ENCODE results near the gene ZFP57.

Gene ZFP57

GRCh38 chr6:29710281-29710941, 29.5 kb upstream of the ZFP57 start:
- ATAC-seq (replicated peaks) (no peak), DNase-seq (no peak)
- H3K27me3 Mint-ChIP-seq = no peaks in the 10 kb centered on the region
- peaks cover 20 to 24% of the 10 kb centered on the region in 2 donors for H3K4me1 Mint-ChIP-seq
- peak overlapping the region; percentile 59 for H3K27ac Mint-ChIP-seq
- H3K4me3 Mint-ChIP-seq = peak overlapping the region in 1 of 2 donors; percentile 41
- H3K36me3 Mint-ChIP-seq = peaks cover 0 to 2% of the 10 kb centered on the region in 2 donors
- peaks cover 0 to 1% of the 10 kb centered on the region in 2 donors for H3K9me3 Mint-ChIP-seq

- H3K27ac Mint-ChIP-seq = peak overlapping the region; percentile 61
- H3K36me3 Mint-ChIP-seq = no peaks in the 10 kb centered on the region
- H3K27me3 Mint-ChIP-seq = peaks cover 0 to 7% of the 10 kb centered on the region in 2 donors
- peak; percentile 28 for DNase-seq
- H3K9me3 Mint-ChIP-seq = no peaks in the 10 kb centered on the region
- ATAC-seq (replicated peaks) = peak; percentile 75 to 78
- peak overlapping the region; percentile 64 to 75 for H3K4me3 Mint-ChIP-seq
- H3K4me1 Mint-ChIP-seq = peaks cover 20 to 24% of the 10 kb centered on the region in 2 donors
Measured at GRCh38 chr6:29709188-29709587, 28.2 kb upstream of the ZFP57 start.

- Mint-ChIP-seq H3K9me3 (no peaks in the 10 kb centered on the region), H3K4me3 (peak overlapping the region; percentile 64 to 75), H3K27ac (peak overlapping the region; percentile 78), H3K36me3 (no peaks in the 10 kb centered on the region), H3K27me3 (peaks cover 5 to 13% of the 10 kb centered on the region in 2 donors), H3K4me1 (peaks cover 20 to 24% of the 10 kb centered on the region in 2 donors)
- peak; percentile 30 for DNase-seq
- peak; percentile 90 to 94 for ATAC-seq (replicated peaks)
Measured at GRCh38 chr6:29708432-29709179, 27.7 kb upstream of the ZFP57 start.

GRCh38 chr6:29705389-29706231, 24.7 kb upstream of the ZFP57 start:
- Mint-ChIP-seq H3K9me3 (no peaks in the 10 kb centered on the region), H3K4me1 (peaks cover 20 to 32% of the 10 kb centered on the region in 2 donors), H3K4me3 (no peak overlapping the region), H3K36me3 (no peaks in the 10 kb centered on the region), H3K27me3 (peaks cover 20 to 39% of the 10 kb centered on the region in 2 donors), H3K27ac (no peak overlapping the region)
- ATAC-seq (replicated peaks) (no peak), DNase-seq (no peak)

GRCh38 chr6:29702519-29703103, 21.7 kb upstream of the ZFP57 start:
- Mint-ChIP-seq H3K4me1 (peaks cover 2 to 8% of the 10 kb centered on the region in 2 donors), H3K4me3 (no peak overlapping the region), H3K36me3 (no peaks in the 10 kb centered on the region), H3K27me3 (peaks cover 23 to 64% of the 10 kb centered on the region in 2 donors), H3K27ac (peak overlapping the region; percentile 67), H3K9me3 (no peaks in the 10 kb centered on the region)
- ATAC-seq (replicated peaks) (peak; percentile 94 to 96), DNase-seq (peak; percentile 32)

GRCh38 chr6:29696147-29697125, 15.5 kb upstream of the ZFP57 start:
- no peak for DNase-seq

GRCh38 chr6:29694637-29695036, 13.7 kb upstream of the ZFP57 start:
- ATAC-seq (replicated peaks) = peak; percentile 94 to 97
- DNase-seq = peak; percentile 18
- peaks cover 0 to 8% of the 10 kb centered on the region in 2 donors for H3K36me3 Mint-ChIP-seq
- peaks cover 3 to 22% of the 10 kb centered on the region in 2 donors for H3K27me3 Mint-ChIP-seq
- peaks cover 3 to 8% of the 10 kb centered on the region in 2 donors for H3K9me3 Mint-ChIP-seq
- H3K4me1 Mint-ChIP-seq = peaks cover 10 to 14% of the 10 kb centered on the region in 2 donors
- peak overlapping the region; percentile 82 for H3K27ac Mint-ChIP-seq
- no peak overlapping the region for H3K4me3 Mint-ChIP-seq

More at GRCh38 chr6:29696147-29697125, 15.5 kb upstream of the ZFP57 start:
- no peak for ATAC-seq (replicated peaks)
- peaks cover 10 to 14% of the 10 kb centered on the region in 2 donors for H3K4me1 Mint-ChIP-seq
- H3K4me3 Mint-ChIP-seq = no peak overlapping the region
- H3K36me3 Mint-ChIP-seq = peaks cover 0 to 8% of the 10 kb centered on the region in 2 donors
- H3K9me3 Mint-ChIP-seq = peaks cover 3 to 8% of the 10 kb centered on the region in 2 donors
- H3K27ac Mint-ChIP-seq = peak overlapping the region; percentile 15
- peaks cover 3 to 37% of the 10 kb centered on the region in 2 donors for H3K27me3 Mint-ChIP-seq

GRCh38 chr6:29685718-29686326, 4.9 kb upstream of the ZFP57 start:
- no peak for ATAC-seq (replicated peaks)
- Mint-ChIP-seq H3K36me3 (no peaks in the 10 kb centered on the region), H3K27me3 (peaks cover 0 to 14% of the 10 kb centered on the region in 2 donors), H3K27ac (no peak overlapping the region), H3K4me3 (no peak overlapping the region), H3K9me3 (no peaks in the 10 kb centered on the region), H3K4me1 (no peaks in the 10 kb centered on the region)
- no peak for DNase-seq

GRCh38 chr6:29681811-29682210, 859 bp upstream of the ZFP57 start:
- Mint-ChIP-seq H3K4me1 (peaks cover 0 to 8% of the 10 kb centered on the region in 2 donors), H3K36me3 (peaks cover 0 to 7% of the 10 kb centered on the region in 2 donors), H3K4me3 (no peak overlapping the region), H3K27ac (peak overlapping the region; percentile 14), H3K27me3 (peaks cover 8 to 23% of the 10 kb centered on the region in 2 donors), H3K9me3 (no peaks in the 10 kb centered on the region)
- DNase-seq (no peak), ATAC-seq (replicated peaks) (no peak)

- Mint-ChIP-seq H3K27ac (peak overlapping the region; percentile 81), H3K9me3 (no peaks in the 10 kb centered on the region), H3K4me1 (peaks cover 0 to 9% of the 10 kb centered on the region in 2 donors), H3K36me3 (peaks cover 0 to 10% of the 10 kb centered on the region in 2 donors), H3K27me3 (peaks cover 8 to 23% of the 10 kb centered on the region in 2 donors), H3K4me3 (peak overlapping the region in 1 of 2 donors; percentile 78)
- DNase-seq (no peak), ATAC-seq (replicated peaks) (peak in 1 of 2 donors; percentile 68)
Measured at GRCh38 chr6:29680416-29680815, 536 bp downstream of the ZFP57 start.

GRCh38 chr6:29679962-29680361, 990 bp downstream of the ZFP57 start:
- Mint-ChIP-seq H3K9me3 (no peaks in the 10 kb centered on the region), H3K4me3 (peak overlapping the region in 1 of 2 donors; percentile 78), H3K27ac (no peak overlapping the region)

GRCh38 chr6:29678114-29678513, 2.8 kb downstream of the ZFP57 start:
- no peak overlapping the region for H3K4me3 Mint-ChIP-seq
- H3K27me3 Mint-ChIP-seq = peaks cover 8 to 31% of the 10 kb centered on the region in 2 donors
- H3K36me3 Mint-ChIP-seq = peaks cover 0 to 10% of the 10 kb centered on the region in 2 donors
- peaks cover 0 to 9% of the 10 kb centered on the region in 2 donors for H3K4me1 Mint-ChIP-seq
- H3K27ac Mint-ChIP-seq = no peak overlapping the region
- ATAC-seq (replicated peaks) = no peak
- H3K9me3 Mint-ChIP-seq = no peaks in the 10 kb centered on the region
- no peak for DNase-seq

More at GRCh38 chr6:29679962-29680361, 990 bp downstream of the ZFP57 start:
- Mint-ChIP-seq H3K27me3 (peaks cover 8 to 23% of the 10 kb centered on the region in 2 donors), H3K4me1 (peaks cover 0 to 9% of the 10 kb centered on the region in 2 donors), H3K36me3 (peaks cover 0 to 10% of the 10 kb centered on the region in 2 donors)
- DNase-seq = no peak
- ATAC-seq (replicated peaks) = peak in 1 of 2 donors; percentile 45

Data from stimulated activated naive B cell treated with anti-CD40 and anti-IgM and Interleukin-4, amounts not matched to agents 10 μg/mL and 1 μg/mL and 100 μg/mL, for 72 hours (primary cell).